OCI-LY7 (cell line): Measurements from ENCODE around the gene ZNF583. TPM values are rescaled to one million over a fixed set of nuclear protein-coding genes. Genes with fewer than 3 reads are reported as not detected.

Source experiments
- Bru-seq: library from RNA; stranded (reverse); fragments of 400-500 nt; gene quantifications from one replicate; lab custom pipeline; 2021; lab: Mats Ljungman, UMichigan
- BruChase-seq, 2 experiments: library from RNA; stranded (reverse); fragments of 400-500 nt; gene quantifications; one replicate each; lab custom pipeline; 2021; lab: Mats Ljungman, UMichigan
- BruUV-seq: library from RNA; stranded (reverse); fragments of 400-500 nt; replicated peaks from 2 replicates; lab custom pipeline; 2021; lab: Mats Ljungman, UMichigan
- CTCF ChIA-PET: fragments of 300-600 bp; sonication (Branson Sonifier 250); formaldehyde crosslinking; loops from one replicate; lab custom pipeline; 2022; ENCODE audit warnings: antibody characterized with exemption; ENCODE audit not compliant: unreplicated experiment; lab: Charles Lee
- POLR2A ChIA-PET: fragments of 300-600 bp; sonication (Branson Sonifier 250); formaldehyde crosslinking; loops from one replicate; lab custom pipeline; 2022; ENCODE audit warnings: antibody characterized with exemption; lab: Charles Lee
- DNase-seq: peaks from one replicate; pipeline ENCODE4 v3.0.0-alpha.2; 2015; ENCODE audit warnings: low spot score
- H2AFZ ChIP-seq: fragments of 200-600 bp; sonication (generic), shearing (Covaris generic); 2 replicates; pipeline ENCODE4 v1.6.1; 2014; ENCODE audit warnings: mild to moderate bottlenecking, antibody characterized with exemption, low read length, moderate library complexity
- H3K27ac ChIP-seq: fragments of 200-600 bp; sonication (generic); 2 replicates; pipeline ENCODE4 v1.5.1; 2014; ENCODE audit warnings: mixed run types, low read depth, mild to moderate bottlenecking, moderate library complexity, low read length, inconsistent platforms; ENCODE audit not compliant: poor library complexity, severe bottlenecking
- H3K36me3 ChIP-seq: fragments of 200-600 bp; sonication (generic); 2 replicates; pipeline ENCODE4 v1.6.1; 2014; ENCODE audit warnings: mild to moderate bottlenecking, antibody characterized with exemption, low read length, moderate library complexity, mixed read lengths; ENCODE audit not compliant: insufficient read depth
- H3K4me1 ChIP-seq: fragments of 200-600 bp; sonication (generic); 2 replicates; pipeline ENCODE4 v1.5.1; 2014; ENCODE audit warnings: mild to moderate bottlenecking, low read length; ENCODE audit not compliant: insufficient read depth, poor library complexity, severe bottlenecking
- H3K4me2 ChIP-seq: fragments of 200-600 bp; sonication (generic); 2 replicates; pipeline ENCODE4 v1.6.1; 2014; ENCODE audit warnings: mild to moderate bottlenecking, low read length
- H3K4me3 ChIP-seq: fragments of 200-600 bp; sonication (generic); 2 replicates; pipeline ENCODE4 v1.5.1; 2014; ENCODE audit warnings: mild to moderate bottlenecking, low read depth, low read length; ENCODE audit not compliant: poor library complexity, severe bottlenecking
- H3K79me2 ChIP-seq: fragments of 200-600 bp; sonication (generic); 2 replicates; pipeline ENCODE4 v1.6.1; 2016; ENCODE audit warnings: low read depth, mild to moderate bottlenecking, low read length, moderate library complexity, mixed read lengths; ENCODE audit not compliant: insufficient read depth
- H3K9me2 ChIP-seq: fragments of 200-600 bp; sonication (generic); 2 replicates; pipeline ENCODE4 v1.6.1; 2016; ENCODE audit warnings: mild to moderate bottlenecking, low read length, mixed read lengths; ENCODE audit not compliant: insufficient read depth
- H3K9me3 ChIP-seq: fragments of 200-600 bp; sonication (generic); 2 replicates; pipeline ENCODE4 v1.6.1; 2014; ENCODE audit warnings: mild to moderate bottlenecking, mixed run types, low read length, mixed read lengths
- H4K20me1 ChIP-seq: fragments of 200-600 bp; sonication (generic); 2 replicates; pipeline ENCODE4 v1.6.1; 2014; ENCODE audit warnings: mild to moderate bottlenecking, antibody characterized with exemption, low read length, moderate library complexity, mixed read lengths; ENCODE audit not compliant: insufficient read depth
- CTCF ChIP-seq: fragments of 200-600 bp; sonication (generic); conservative IDR thresholded peaks from 2 replicates; pipeline ENCODE4 v1.5.1; 2014; ENCODE audit warnings: mild to moderate bottlenecking, antibody characterized with exemption, low read length, moderate library complexity, mixed read lengths
- EZH2phosphoT487 ChIP-seq: fragments of 200-600 bp; sonication (generic); IDR thresholded peaks from 2 replicates; pipeline ENCODE4 v1.6.1; 2018; ENCODE audit warnings: low read depth, borderline replicate concordance, mild to moderate bottlenecking, mixed run types, antibody characterized with exemption, low read length, moderate library complexity, mixed read lengths
- intact Hi-C: fragments of 100-400 bp; cut with micrococcal nuclease; formaldehyde crosslinking; loops from one replicate; pipeline ENCODE4 v1.10.0; 2022; ENCODE audit not compliant: unreplicated experiment
- long read RNA-seq: library from polyadenylated mRNA; stranded (forward); transcript quantifications from one replicate; pipeline ENCODE4 v2.0.0, GENCODE V29; 2022
- total RNA-seq, 2 experiments: library from RNA; depleted of rRNA in 1 of 2; stranded (reverse); fragments of >200 nt in 1 of 2; shearing (Covaris generic) in 1 of 2; gene quantifications; 2 replicates each; pipeline ENCODE4 v1.2.3, GENCODE V29; 2014 to 2022

The ZNF583 gene
- total RNA-seq (2014; rRNA removed; shearing (Covaris generic)) (0.73 and 1.8 TPM in 2 replicates), total RNA-seq (2022) (3.0 and 3.3 TPM in 2 replicates), Bru-seq, nascent RNA (percentile 49 among the genes with signal in this experiment), BruChase-seq, experiment 1, labeled RNA remaining after a 6-hour chase (percentile 41 among the genes with signal in this experiment), BruChase-seq, experiment 2, labeled RNA remaining after a 2-hour chase (percentile 43 among the genes with signal in this experiment)
- long read RNA-seq, full-length matches to known transcripts, result 2 of 6 reads
- long read RNA-seq, partial matches to known transcripts, result 1 of 6 reads
- long read RNA-seq, other reads (novel, unspliced or antisense), result 3 of 6 reads

GRCh38 chr19:56403764-56404704 is at the start of gene ZNF583:
Gene ZNF583 (plus strand): TSS chr19:56404332. CDS start chr19:56407115, 2,783 bp downstream.
- Histone ChIP-seq H3K4me1 (no peaks in the 10 kb centered on the region), H4K20me1 (no peaks in the 10 kb centered on the region), H3K27ac (no peak within 1 kb of the TSS), H3K79me2 (no peaks in the 10 kb centered on the region), H3K4me3 (peak within 1 kb of the TSS; percentile 67), H3K36me3 (no peaks in the 10 kb centered on the region), H3K9me2 (no peaks in the 10 kb centered on the region), H2AFZ (peak within 1 kb of the TSS; percentile 79; the same call in 1 of the 2 replicates), H3K9me3 (no peaks in the 10 kb centered on the region; the same call in 1 of the 2 replicates), H3K4me2 (peak within 1 kb of the TSS; percentile 56)
- DNase-seq, result peak; percentile 39
- TF ChIP-seq EZH2phosphoT487, result no peak
- no peak for TF ChIP-seq CTCF
- intact Hi-C loops, result no loop called here
- CTCF ChIA-PET, result no interaction called here
- no TSS peak for BruUV-seq
- POLR2A ChIA-PET, result interaction anchor here (0.6 kb wide), 2 partner anchors 20 to 962 kb away, joined by 3 to 5 read pairs; no protein-coding TSS in a partner anchor

- no peak overlapping the region for H3K27ac ChIP-seq
- intact Hi-C loops, result loop anchor here (10.0 kb wide), 1 partner anchor 291 kb away; no protein-coding TSS in a partner anchor
- H3K9me2 ChIP-seq, result no peaks in the 10 kb centered on the region
- TF ChIP-seq EZH2phosphoT487, result no peak
- TF ChIP-seq CTCF, result no peak
- no peak overlapping the region for H3K4me3 ChIP-seq
- no peak for DNase-seq
- ChIA-PET POLR2A (no interaction called here), CTCF (no interaction called here)
- H3K36me3 ChIP-seq, result no peaks in the 10 kb centered on the region
- H2AFZ ChIP-seq, result no peak overlapping the region
- H3K4me2 ChIP-seq, result no peak overlapping the region
- H3K4me1 ChIP-seq, result no peaks in the 10 kb centered on the region
- H4K20me1 ChIP-seq, result no peaks in the 10 kb centered on the region
- no TSS peak for BruUV-seq
- H3K79me2 ChIP-seq, result no peaks in the 10 kb centered on the region
- no peaks in the 10 kb centered on the region for H3K9me3 ChIP-seq
Measured at GRCh38 chr19:56355517-56355916, 48.6 kb upstream of the ZNF583 start.
